ACC112 (cell line): Measurements from ENCODE around the gene DDX28.
"Not testable (repeated sequence)": the region's sequence is repeated elsewhere in the genome, so short reads cannot be mapped to it uniquely, and the experiment has no call there.

Experiments used
- H2AFZ ChIP-seq: fragments of 200-600 bp; sonication (generic); one replicate; pipeline ENCODE4 v1.6.0; 2017; ENCODE audit warnings: antibody characterized with exemption, low read length; ENCODE audit not compliant: unreplicated experiment
- H3K27ac ChIP-seq: fragments of 200-600 bp; sonication (generic); 2 replicates; pipeline ENCODE4 v1.5.1; 2014; ENCODE audit warnings: low read depth, mild to moderate bottlenecking, antibody characterized with exemption, low read length, moderate library complexity
- H3K27me3 ChIP-seq: fragments of 200-600 bp; sonication (generic); 2 replicates; pipeline ENCODE4 v1.6.1; 2014; ENCODE audit warnings: mild to moderate bottlenecking, antibody characterized with exemption, low read length, moderate library complexity, mixed read lengths; ENCODE audit not compliant: insufficient read depth
- H3K36me3 ChIP-seq: fragments of 200-600 bp; sonication (generic); 2 replicates; pipeline ENCODE4 v1.6.1; 2016; ENCODE audit warnings: mild to moderate bottlenecking, antibody characterized with exemption, low read length, moderate library complexity, mixed read lengths; ENCODE audit not compliant: insufficient read depth
- H3K4me1 ChIP-seq: fragments of 200-600 bp; sonication (generic); one replicate; pipeline ENCODE4 v1.6.1; 2016; ENCODE audit warnings: low read length, mixed read lengths; ENCODE audit not compliant: insufficient read depth, unreplicated experiment, control insufficient read depth
- H3K4me3 ChIP-seq: fragments of 200-600 bp; sonication (generic); 2 replicates; pipeline ENCODE4 v1.5.1; 2014; ENCODE audit warnings: mild to moderate bottlenecking, low read depth, low read length
- H3K79me2 ChIP-seq: fragments of 200-600 bp; sonication (generic); one replicate; pipeline ENCODE4 v1.6.0; 2016; ENCODE audit warnings: low read length; ENCODE audit not compliant: control insufficient read depth, unreplicated experiment, insufficient read depth

Gene DDX28

DNA sequence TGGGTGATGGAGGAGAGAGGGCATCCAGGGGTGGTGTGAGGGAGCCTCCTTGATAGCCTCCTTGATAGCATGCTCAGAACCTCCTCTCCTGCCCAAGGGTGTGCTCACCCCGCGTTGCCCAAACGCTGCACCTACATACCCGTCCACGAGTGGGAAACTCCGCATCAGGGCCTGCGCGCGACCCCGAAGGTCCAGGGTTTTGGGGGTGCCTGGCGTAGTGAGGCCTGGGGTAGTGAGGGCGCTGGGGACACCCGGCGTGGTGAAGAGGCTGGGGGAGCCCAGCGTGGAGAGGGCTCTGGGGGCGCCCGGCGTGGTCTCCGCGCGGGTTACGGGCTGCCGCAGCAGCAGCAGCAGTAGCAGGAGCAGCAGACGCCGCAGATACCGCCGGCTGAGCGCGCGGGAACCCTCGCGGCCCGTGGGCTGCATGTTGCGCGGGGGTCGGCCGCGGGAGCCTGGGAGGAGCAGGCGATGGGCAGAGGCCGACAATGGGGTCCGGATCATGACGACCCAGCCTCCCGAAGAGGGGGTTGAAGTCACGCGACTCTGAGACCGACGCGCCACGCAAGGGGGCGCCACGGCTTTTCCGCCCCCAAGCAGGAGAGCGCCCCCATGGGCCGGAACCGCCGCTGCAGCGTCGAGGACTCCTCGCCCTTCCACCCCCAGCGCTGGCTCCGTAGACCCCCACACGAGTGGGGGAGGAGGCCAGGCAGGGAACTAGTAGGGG, 42.9 kb downstream of the DDX28 start, which contains the start of gene DPEP3:
Gene DPEP3, minus strand, starts transcription at position 545 of the 724 bp plus-strand sequence. Its CDS starts 119 bp downstream, at position 426.
- H3K4me3 ChIP-seq = no peak within 1 kb of the TSS
- H3K36me3 ChIP-seq = no peaks in the 10 kb centered on the region
- H3K4me1 ChIP-seq = no peaks in the 10 kb centered on the region
- H3K79me2 ChIP-seq = no peaks in the 10 kb centered on the region
- H2AFZ ChIP-seq = no peak within 1 kb of the TSS
- H3K27me3 ChIP-seq = peaks cover 11% of the 10 kb centered on the region; the same call in 1 of the 2 replicates
- H3K27ac ChIP-seq = no peak within 1 kb of the TSS

GRCh38 chr16:67977469-67978227, 45.4 kb downstream of the DDX28 start:
- H3K4me3 ChIP-seq = no peak overlapping the region
- H3K4me1 ChIP-seq = no peaks in the 10 kb centered on the region
- H3K79me2 ChIP-seq = no peaks in the 10 kb centered on the region
- H3K36me3 ChIP-seq = no peaks in the 10 kb centered on the region
- peaks cover 11% of the 10 kb centered on the region; the same call in 1 of the 2 replicates for H3K27me3 ChIP-seq
- H2AFZ ChIP-seq = no peak overlapping the region
- no peak overlapping the region for H3K27ac ChIP-seq

DNA sequence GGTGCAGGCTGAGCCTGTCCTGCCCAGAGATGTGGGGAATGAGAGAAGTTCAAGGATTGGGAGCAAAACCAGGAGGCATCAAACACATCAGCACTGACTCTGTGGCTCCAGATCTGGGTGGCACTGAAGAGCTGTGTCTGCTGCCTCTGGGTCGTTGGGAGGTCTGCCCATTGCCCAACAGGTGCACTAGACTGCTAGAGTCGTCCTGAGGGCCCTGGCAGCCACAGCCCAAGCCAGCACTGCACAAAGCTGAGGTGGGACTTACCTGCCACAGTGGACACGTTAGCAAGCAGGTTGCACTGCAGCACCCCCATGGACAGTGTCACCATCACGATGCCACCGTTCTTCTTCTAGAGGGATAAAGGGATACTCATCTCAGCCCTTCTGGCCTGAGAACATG, 46.0 kb downstream of the DDX28 start:
- Histone ChIP-seq H3K36me3 (no peaks in the 10 kb centered on the region), H3K4me1 (no peaks in the 10 kb centered on the region), H3K79me2 (no peaks in the 10 kb centered on the region), H2AFZ (no peak overlapping the region), H3K27ac (no peak overlapping the region), H3K27me3 (peaks cover 11% of the 10 kb centered on the region; the same call in 1 of the 2 replicates), H3K4me3 (no peak overlapping the region)

DNA sequence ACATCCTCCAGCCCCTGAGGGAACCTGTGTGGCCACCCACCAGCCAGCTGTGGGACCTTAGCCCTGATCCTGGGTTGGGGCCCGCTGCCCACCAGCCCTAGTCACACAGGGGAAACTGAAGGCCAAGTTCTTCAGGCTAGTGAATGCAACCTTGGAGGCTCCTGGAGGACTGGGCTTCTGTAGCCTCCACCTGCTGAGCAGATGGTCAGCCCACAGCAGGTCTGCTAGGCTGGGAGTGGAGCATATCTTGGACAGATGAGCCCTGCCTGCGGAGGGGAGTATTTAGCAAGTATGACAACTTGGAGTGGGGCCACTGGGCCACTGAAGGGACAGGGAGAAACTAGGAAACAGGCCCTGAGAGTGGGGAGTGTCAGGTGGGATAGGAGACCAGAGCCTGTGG, 46.8 kb downstream of the DDX28 start:
- H3K4me3 ChIP-seq = no peak overlapping the region
- H3K36me3 ChIP-seq = no peaks in the 10 kb centered on the region
- H3K27me3 ChIP-seq = peaks cover 11% of the 10 kb centered on the region; the same call in 1 of the 2 replicates
- no peak overlapping the region for H2AFZ ChIP-seq
- H3K27ac ChIP-seq = no peak overlapping the region
- H3K4me1 ChIP-seq = no peaks in the 10 kb centered on the region
- no peaks in the 10 kb centered on the region for H3K79me2 ChIP-seq

DNA sequence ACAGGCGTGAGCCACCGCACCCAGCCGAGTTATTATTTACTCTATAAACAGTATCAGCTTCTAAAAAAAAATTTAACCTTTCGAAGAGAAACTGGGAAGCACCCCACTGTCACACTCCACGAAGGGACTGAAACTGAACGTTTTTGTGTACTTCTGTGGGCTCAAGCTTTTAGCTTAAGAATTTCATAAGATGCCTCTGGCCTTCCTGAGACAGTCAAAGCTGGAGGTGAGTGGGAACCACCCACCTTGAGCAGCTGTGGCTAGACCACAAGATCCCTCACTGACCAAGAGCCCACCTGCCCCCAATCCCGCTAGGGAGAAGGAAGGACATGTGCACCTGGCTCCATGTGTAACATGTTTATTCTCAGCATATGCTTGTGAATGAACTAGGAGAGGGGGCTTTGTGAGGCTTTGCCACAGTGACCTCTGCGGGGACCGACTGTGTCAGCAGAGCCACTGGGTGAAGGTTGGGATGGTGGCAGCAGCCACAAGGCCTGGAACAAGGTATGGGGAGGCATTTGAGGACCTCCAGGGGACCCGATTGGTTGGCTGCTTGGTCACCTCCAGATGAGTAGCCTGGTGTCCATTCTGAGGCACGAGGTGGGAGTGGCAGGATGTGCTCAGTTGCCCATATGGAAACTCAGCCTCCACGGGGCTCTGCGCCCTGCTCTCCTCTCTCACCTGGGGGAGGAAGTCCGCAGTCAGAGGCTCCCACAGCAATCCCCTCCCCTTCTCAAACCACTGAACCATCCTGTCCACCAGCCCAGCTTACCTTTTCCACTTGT, 47.5 kb downstream of the DDX28 start:
- no peaks in the 10 kb centered on the region for H3K4me1 ChIP-seq
- H3K79me2 ChIP-seq = no peaks in the 10 kb centered on the region
- no peak overlapping the region for H2AFZ ChIP-seq
- peaks cover 11% of the 10 kb centered on the region; the same call in 1 of the 2 replicates for H3K27me3 ChIP-seq
- no peaks in the 10 kb centered on the region for H3K36me3 ChIP-seq
- no peak overlapping the region for H3K27ac ChIP-seq
- H3K4me3 ChIP-seq = no peak overlapping the region

DNA sequence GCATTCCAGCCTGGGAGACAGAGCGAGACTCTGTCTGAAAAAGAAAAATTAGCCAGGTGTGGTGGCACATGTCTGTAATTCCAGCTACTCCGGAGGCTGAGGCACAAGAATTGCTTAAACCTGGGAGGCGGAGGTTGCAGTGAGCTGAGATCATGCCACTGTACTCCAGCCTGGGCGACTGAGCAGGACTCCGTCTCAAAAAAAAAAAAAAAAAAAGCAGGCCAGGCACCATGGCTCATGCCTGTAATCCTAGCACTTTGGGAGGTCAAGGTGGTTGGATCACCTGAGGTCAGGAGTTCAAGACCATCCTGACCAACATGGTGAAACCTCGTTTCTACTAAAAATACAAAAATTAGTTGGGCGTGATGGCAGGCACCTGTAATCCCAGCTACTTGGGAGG, 50.7 kb downstream of the DDX28 start:
- H3K27ac ChIP-seq, H3K4me3 ChIP-seq, H2AFZ ChIP-seq, H3K4me1 ChIP-seq, H3K36me3 ChIP-seq, H3K27me3 ChIP-seq: not testable (repeated sequence)
- H3K79me2 ChIP-seq = peaks cover 10% of the 10 kb centered on the region

GRCh38 chr16:67971111-67971510, 51.9 kb downstream of the DDX28 start:
- Histone ChIP-seq H3K4me3 (no peak overlapping the region), H3K36me3 (no peaks in the 10 kb centered on the region), H3K79me2 (peaks cover 22% of the 10 kb centered on the region), H3K4me1 (peaks cover 10% of the 10 kb centered on the region), H3K27ac (no peak overlapping the region), H2AFZ (no peak overlapping the region), H3K27me3 (no peaks in the 10 kb centered on the region)
